HG02943 (cell line): ENCODE results near the gene RBM26.

Source experiments
- ATAC-seq: cut with Tn5 transposase; IDR thresholded peaks from one replicate; pipeline ENCODE4 v1.9.1; 2021; ENCODE audit warnings: mild to moderate bottlenecking, low read depth, moderate library complexity; ENCODE audit not compliant: unreplicated experiment

RBM26 gene, protein sequence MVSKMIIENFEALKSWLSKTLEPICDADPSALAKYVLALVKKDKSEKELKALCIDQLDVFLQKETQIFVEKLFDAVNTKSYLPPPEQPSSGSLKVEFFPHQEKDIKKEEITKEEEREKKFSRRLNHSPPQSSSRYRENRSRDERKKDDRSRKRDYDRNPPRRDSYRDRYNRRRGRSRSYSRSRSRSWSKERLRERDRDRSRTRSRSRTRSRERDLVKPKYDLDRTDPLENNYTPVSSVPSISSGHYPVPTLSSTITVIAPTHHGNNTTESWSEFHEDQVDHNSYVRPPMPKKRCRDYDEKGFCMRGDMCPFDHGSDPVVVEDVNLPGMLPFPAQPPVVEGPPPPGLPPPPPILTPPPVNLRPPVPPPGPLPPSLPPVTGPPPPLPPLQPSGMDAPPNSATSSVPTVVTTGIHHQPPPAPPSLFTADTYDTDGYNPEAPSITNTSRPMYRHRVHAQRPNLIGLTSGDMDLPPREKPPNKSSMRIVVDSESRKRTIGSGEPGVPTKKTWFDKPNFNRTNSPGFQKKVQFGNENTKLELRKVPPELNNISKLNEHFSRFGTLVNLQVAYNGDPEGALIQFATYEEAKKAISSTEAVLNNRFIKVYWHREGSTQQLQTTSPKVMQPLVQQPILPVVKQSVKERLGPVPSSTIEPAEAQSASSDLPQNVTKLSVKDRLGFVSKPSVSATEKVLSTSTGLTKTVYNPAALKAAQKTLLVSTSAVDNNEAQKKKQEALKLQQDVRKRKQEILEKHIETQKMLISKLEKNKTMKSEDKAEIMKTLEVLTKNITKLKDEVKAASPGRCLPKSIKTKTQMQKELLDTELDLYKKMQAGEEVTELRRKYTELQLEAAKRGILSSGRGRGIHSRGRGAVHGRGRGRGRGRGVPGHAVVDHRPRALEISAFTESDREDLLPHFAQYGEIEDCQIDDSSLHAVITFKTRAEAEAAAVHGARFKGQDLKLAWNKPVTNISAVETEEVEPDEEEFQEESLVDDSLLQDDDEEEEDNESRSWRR

DNA sequence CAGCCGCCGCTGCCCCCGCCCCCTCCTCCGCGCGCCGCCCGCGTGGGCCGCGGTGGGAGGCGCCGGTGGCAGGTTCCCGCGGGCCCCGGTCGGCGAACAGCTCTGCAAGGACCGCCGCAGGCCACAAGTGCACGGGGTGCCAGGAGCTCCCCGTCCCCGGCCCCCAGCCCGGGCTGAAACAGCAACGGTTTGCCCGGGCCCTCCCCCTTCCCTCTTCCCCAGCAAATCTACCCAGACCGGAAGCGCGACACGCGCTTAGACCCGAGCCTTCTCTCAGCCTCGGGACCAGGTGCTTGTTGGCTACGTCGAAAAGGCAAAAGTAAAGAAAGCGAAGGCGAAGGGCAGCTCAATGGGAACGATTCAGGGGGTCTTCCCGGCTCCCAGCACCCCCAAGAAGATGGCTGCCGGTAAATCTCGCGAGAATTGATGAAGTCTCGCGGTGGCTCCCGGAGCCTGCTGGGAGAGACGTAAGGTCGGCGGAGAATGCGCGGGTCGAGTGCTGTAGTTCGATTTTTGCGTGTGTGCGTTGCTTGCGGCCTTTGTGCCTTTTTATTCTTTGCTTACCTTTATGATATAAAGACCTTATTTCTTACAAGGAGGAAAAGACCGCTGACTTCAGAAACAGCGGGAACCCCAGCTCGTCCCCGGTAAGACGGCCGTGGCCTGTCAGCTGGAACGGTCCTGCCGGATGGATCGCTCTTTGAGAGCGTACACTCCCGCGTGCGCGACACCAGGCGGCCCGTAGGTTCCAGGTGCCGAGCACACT lies at the start of gene RBM26:
Gene RBM26 (minus strand): TSS at position 425 of the 766 bp plus-strand sequence. CDS start 481 bp downstream, outside the sequence.
- peak; percentile 86 for ATAC-seq

DNA sequence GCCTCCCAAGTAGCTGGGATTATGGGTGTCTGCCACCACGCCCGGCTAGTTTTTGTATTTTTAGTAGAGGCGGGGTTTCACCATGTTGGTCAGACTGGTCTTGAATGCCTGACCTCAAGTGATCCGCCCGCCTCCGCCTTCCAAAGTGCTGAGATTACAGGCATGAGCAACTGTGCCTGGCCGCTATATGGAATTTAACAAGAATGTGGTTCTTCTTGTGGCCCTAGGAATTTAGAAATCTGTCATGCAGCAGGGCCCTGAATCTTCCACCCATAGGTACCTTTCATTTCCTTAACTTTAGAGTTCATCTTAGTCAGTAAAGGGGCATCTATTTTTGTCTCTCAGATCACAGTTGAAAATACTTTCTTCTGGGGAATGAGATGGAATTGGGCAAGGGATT lies 49.3 kb upstream of the RBM26 start:
- ATAC-seq = no peak

DNA sequence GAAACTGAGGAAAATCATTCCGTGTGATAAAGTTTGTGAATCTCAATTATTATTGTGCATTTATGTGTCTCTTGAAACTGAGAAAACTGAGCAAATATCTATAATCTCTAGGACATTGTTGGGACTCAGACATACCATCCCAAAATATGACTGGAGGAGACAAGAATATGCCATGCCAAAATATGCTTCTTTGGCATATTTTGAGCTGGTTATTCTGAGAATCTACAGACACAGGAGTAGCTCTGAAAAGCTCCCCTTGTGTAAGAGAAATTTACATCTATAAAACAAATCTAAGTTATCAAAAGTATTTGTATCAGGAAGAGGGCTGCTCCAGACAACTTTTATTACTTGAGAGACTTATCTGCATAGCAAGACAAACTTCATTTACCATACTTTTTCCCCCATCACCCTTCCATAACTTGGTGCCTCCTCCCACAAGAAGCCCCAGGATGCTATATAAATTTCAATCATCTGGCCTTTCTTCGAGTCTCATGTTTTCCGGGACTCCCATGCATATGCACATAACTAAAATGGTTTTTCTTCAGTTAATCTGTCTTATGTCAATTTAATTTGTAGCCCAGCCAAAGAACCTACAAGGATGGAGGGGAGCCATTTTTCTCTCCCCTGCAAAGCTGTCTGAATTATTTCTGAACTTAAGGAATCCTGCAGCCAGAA lies 46.3 kb upstream of the RBM26 start:
- no peak for ATAC-seq

DNA sequence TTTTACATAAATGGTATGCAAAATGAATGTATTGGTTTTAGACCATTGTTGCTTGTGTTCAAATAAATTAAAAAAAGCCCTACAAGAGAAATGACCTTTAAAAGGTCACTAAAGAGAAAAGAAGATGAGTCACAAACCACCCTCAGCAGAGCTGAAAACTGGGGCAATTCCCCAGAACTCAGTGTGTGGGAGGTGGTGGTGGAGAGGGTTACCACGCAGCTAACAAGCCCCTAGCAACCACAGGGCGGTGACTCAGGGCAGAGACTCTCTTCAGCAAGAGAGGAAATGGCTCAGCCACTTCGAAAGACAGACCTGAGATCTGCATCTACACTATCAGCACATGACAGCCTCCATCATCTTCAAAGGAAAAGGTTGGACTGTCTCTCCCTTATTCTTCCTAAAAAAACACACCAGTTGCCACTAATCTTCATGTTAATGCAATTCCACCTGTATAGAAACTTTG lies 45.5 kb upstream of the RBM26 start:
- peak; percentile 96 for ATAC-seq

DNA sequence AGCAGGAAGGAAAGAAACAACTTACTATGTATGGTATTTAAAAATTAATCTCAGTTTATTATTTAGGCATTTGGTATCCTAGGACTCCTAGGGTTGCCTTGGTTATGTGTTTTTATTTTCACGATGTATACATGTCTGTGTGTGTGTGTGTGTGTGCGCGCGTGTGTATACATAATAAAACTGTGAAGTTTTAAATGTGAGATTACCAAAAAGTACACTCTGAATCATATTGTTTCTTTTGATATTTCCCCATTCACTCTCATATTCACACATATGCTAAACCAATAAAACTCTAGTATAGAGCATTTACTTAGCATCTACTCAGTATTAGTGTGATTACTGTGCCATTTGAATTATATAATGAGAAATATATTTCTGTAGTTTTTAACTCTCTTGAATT lies 44.1 kb upstream of the RBM26 start:
- ATAC-seq = no peak

DNA sequence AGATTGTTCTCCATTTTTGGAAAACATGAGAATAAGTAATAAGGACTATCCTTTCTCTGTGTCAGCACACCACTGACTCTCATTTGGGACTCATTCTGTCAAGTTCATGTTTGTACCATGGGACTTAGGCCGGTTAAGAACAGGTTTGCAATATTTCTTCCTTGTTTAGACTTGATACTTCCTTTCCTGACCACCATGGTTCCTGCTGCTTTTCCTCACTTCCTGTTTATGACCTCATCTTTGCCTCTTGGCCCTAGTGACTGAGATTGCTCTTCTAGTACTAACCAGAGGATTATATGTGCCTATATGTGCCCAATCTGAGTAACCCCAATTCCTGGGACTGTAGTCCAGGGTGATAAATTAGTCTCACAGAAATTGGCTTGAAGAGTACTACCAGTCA lies 42.4 kb upstream of the RBM26 start:
- no peak for ATAC-seq

DNA sequence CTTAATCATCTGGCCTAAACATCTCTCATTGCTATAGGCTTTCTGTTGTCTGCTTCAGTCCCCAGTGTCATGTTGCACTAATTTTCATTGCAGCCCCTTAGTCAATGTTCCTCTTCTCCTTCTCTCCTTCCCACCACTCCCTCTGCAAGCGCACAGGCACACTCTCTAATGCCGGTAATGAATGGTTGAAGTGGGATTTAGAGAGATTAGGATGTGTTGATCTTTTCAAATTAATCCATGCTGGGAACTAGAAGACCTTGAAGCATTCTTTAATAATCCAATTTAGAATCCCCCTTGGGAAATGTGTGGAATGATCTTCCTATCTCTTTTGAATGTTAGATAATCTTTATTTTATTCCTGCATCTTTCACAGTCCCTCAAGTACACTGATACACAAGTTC lies 41.7 kb upstream of the RBM26 start:
- ATAC-seq = no peak

DNA sequence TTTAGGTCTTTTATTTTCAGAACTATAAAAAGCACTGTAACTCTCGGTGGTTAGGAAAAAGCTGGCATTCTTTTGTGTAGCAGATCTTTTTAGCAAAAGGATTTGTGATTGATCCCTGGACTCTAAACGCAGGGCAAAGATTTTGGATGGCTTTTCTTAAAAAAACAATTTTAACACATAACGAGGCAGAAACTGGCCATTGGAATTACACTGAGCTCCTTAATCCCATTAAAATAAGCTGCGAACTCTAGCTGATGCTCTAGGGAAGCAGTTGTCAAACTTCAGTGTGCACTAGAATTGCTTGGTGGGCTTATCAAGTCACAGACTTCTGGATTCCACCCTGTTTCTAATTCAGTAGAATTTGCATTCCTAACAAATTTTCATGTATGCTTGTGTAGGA lies 41.1 kb upstream of the RBM26 start:
- no peak for ATAC-seq

DNA sequence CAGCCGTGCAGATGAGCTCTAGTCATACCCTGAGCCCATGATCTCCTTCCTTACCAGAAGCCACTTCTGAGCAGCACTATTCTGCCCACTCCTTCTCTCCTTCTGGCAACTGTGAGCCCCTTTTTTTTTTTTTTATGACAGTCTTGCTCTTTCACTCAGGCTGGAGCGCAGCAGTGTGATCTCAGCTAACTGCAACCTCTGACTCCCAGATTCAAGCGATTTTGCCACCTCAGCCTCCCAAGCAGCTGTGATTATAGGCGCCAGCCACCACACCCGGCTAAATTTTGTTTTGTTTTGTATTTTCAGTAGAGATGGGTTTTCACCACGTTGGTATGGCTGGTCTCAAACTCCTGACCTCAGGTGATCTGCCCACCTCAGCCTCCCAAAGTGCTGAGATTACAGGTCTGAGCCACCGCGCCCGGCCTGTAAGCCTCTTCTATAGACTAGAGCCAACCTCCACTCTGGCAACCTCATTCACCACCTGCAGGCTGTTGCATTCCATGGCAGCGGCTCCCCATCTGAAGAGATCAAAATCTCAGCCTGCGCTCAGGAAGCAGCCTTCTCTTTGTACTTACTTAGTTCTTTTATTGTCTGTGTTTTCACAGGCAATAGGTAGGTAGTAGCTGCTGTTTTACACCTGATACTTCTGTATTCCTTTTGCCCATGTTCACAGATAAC lies 40.1 kb upstream of the RBM26 start:
- no peak for ATAC-seq

DNA sequence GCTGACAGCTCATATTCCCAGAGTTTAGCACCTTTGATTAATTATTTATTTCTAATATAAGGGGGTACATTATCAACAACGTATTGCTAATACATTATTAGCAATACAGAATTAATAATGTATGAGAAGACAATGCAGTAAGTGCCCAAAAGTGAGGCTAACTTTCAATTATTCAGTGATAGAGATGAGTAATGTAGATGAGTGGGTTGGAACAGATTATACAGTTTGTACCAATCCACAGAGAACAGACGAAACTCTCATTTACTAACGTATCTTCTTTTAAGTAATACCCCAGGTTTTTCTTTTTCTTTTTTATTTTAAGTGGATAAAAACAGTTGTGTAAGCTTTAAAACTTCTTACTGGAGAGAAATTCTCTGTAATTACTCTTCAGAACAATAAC lies 36.7 kb upstream of the RBM26 start:
- ATAC-seq = no peak

DNA sequence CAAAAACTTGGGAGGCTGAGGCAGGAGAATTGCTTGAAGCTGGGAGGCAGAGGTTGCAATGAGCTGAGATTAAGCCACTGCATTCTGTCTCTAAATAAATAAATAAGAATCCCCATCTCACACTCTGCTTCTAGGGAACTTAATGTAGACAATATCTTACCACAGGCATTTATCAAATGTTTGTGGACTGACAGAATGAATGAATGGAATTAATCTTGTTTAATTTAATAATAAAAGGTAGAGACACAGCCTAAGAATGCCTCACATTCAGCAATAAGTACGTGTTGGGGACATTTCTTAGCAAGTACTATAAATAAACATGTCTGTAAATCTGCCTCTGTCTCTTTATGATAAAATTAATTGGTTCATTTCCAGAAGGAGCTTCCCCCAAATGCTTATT lies 36.2 kb upstream of the RBM26 start:
- no peak for ATAC-seq

DNA sequence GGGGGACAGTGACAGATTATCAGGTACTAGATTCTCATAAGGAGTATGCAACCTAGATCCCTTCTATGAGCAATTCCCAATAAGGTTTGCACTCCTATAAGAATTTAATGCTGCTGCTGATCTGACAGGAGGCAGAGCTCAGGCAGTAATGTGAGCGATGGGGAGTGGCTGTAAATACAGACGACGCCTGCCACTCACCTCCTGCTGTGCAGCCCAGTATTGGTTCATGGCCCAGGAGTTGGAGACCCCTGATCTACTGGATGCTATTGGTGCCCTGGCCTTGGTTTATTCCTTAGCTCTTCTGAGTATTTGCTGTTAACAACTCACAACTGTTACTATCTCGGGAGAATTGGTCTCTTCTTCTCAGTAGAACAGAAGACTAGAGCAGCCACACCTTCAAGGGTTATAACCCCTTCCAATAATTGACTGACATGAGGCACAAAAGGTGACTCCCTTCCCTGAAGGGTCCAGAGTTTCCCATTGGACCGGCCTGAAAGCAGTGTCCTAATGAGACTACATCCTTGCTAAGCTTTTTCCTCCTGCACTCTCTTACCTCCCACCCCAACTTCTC lies 35.0 kb upstream of the RBM26 start:
- ATAC-seq = no peak

DNA sequence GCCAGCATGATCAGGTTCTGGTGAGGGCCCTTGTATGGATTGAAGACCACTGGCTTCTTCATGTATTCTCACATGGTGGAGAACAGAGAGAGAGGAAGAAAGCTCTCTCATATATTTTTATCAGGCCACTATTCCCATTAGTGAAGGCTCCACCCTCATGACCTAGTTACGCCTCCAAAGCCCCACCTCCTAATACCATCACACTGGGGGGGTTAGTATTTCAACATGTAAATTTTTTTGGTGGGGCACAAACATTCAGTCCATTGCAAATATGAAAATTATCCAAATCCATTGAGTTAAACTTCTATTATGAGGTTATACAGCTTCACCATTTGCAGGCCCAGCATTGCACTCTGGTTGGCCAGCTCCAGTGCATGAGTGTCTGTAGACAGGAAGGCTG lies 33.2 kb upstream of the RBM26 start:
- ATAC-seq = no peak

DNA sequence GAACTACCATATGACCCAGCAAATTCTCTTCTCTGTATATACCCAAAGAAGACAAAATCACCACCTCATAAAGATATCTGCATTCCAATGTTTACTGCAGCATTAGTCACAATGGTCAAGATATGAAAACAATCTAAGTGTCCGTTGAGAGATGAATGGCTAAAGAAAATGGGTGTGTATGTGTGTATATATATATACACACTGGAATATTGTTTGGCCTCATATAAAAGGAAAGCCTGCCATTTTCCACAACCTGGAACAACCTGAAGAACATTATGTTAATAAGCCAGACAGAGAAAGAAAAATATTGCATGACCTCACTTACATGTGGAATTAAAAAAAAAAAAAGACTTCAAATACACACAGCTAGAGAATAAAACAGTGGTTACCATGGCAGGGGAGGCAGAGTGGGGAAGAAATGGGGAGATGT lies 29.5 kb upstream of the RBM26 start:
- ATAC-seq = no peak

DNA sequence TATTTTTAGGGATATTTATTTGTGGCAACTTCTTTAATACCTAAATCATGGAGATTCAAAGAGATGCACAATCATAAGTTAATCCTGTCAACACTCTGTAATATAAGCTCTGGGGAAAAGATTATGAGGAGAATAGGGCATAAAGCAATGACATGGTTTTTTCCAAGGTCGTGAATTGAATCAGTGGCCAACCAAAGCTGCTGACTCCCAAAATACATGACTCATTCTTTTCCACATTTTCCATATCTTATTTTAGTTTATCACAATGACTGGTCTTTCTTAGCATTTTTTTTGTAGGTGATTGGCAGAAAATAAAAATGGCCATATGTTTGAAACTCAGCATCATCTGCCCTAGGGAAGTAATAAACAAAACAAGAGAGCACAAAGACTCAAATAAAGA lies 28.5 kb upstream of the RBM26 start:
- ATAC-seq = no peak

DNA sequence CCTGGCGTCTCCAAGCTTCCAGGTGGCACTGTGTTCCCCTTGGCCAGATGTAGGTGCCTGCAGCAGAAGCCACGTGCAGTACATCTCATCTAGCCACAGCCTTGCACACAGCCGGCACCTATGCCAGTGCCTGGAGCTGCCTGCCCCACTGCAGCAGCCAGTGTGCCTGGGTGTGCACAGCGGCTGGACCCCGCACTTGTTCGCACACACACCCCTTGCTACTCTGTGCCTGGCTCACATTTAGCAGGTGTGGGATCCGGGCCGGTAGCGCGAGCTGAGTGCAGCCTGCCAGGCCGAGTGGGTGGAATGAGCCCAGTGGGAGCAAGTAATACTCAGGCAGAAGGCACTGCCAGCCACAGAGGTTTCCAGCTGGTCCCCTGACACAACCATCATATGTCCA lies 26.9 kb upstream of the RBM26 start:
- no peak for ATAC-seq

DNA sequence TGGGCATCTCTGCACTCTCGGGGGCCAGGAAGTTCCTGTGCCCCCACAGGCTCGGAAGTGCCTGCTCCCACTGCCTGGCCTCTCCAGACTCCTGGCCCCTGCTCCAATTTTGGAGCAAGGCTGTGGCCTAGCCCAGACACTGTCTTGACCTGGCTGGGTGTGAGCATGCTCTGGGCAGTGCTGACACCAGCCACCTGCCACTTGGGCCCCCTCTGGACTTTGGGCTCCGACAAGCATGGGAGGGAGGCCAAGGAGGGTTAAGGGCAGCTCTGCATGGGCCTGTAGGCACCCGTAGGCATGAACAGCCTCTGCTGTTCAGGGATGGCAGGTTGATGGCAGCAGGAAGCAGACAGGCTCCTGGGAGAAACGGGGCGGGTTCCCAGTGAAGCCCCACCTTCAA lies 26.0 kb upstream of the RBM26 start:
- ATAC-seq = no peak

DNA sequence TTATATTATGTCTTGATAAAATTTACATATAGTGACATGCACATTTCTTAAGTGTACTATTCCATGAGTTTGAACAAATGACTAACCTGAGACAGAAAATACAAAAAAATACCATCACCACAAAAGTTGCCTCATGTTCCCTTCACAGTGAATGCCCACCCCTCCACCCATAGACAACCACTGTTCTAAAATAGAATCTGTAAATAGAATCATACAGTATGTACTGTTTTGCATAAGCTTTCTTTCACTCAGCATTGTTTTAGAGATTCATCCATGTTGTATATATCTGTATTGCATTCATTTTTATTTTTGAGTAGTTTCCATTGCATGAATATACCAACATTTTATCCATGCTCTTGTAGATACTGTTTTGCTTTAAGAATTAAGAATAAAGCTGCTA lies 23.3 kb upstream of the RBM26 start:
- no peak for ATAC-seq

DNA sequence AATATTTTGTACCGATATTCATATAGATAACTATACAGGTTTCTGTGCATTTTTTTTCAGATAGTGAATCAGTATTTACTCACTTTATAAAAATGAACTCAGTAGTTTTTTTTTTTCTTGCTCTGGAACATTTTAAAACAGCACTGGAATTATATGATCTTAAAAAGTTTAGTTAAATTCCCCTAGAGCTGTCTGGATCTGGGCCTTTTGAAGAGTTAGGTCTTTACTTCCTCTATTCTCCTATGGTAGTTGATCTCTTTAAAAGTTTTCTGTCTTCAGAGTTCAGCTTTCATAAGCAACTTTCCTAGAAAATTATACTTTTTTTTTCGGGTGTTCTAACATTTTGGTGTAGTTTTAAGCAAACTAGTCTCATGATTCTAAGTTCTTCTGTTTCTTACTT lies 21.8 kb upstream of the RBM26 start:
- ATAC-seq = no peak
